HepG2 (cell line): ENCODE results near the gene TTC22. TPM values are rescaled to one million over a fixed set of nuclear protein-coding genes. Genes with fewer than 3 reads are reported as not detected.

ENCODE experiments used
- ATAC-seq: fragments of 200-7000 bp; cut with Tn5 transposase; 3 replicates; pipeline ENCODE4 v1.9.1; 2020; ENCODE audit warnings: mild to moderate bottlenecking, moderate library complexity
- BruUV-seq: library from RNA; stranded (reverse); fragments of 400-500 nt; replicated peaks from 2 replicates; lab custom pipeline; 2021; lab: Mats Ljungman, UMichigan
- CTCF ChIA-PET: fragments of 300-600 bp; formaldehyde crosslinking; extraction: SDS; loops from one replicate; lab custom pipeline; 2021; ENCODE audit warnings: low total read pairs, inconsistent platforms, low intra/inter-chr PET ratio; lab: Yijun Ruan, JAX
- POLR2A ChIA-PET: fragments of 350-600 bp; sonication (Branson Sonifier 250); formaldehyde crosslinking; loops from one replicate; lab custom pipeline; 2020; ENCODE audit warnings: antibody characterized with exemption, inconsistent platforms; lab: Yijun Ruan, JAX
- DNase-seq: peaks from one replicate; pipeline ENCODE4 v3.0.0-alpha.2; 2015; ENCODE audit warnings: low spot score
- FAIRE-seq: peaks from 3 replicates; lab custom pipeline; 2011; peaks lifted over from hg19 to GRCh38; lab: Jason Lieb, UNC
- H2AFZ ChIP-seq: one replicate; pipeline ENCODE4 v1.6.1; 2011; ENCODE audit warnings: low read length, inconsistent platforms
- H3K27ac ChIP-seq: fragments of 300-600 bp; 3 replicates; pipeline ENCODE4 v1.8.0; 2011; ENCODE audit warnings: mixed run types, mild to moderate bottlenecking, mixed read lengths, low read length, inconsistent platforms; ENCODE audit not compliant: insufficient read depth; ENCODE audit errors: extremely low read length
- H3K27me3 ChIP-seq, 2 experiments: fragments of 200-600 bp in 1 of 2; 2 replicates in 1 of 2; 3 replicates in 1 of 2; pipeline versions ENCODE4 v1.6.0 to v1.8.0; 2011; ENCODE audit warnings: low read length in 2 of 2, mild to moderate bottlenecking in 2 of 2, moderate library complexity in 2 of 2, inconsistent platforms in 1 of 2; ENCODE audit not compliant: insufficient read depth in 2 of 2, control insufficient read depth in 1 of 2
- H3K36me3 ChIP-seq, 2 experiments: fragments of 200-600 bp in 1 of 2; replicated peaks in 1 of 2; 2 replicates in 1 of 2; 3 replicates in 1 of 2; pipeline versions ENCODE4 v1.5.1 to v1.8.0; 2011; ENCODE audit warnings: low read length in 2 of 2, inconsistent platforms in 1 of 2; ENCODE audit not compliant: insufficient read depth in 2 of 2, control insufficient read depth in 1 of 2
- H3K4me1 ChIP-seq: 2 replicates; pipeline ENCODE4 v1.5.1; 2012; ENCODE audit warnings: low read length, inconsistent platforms; ENCODE audit not compliant: insufficient read depth
- H3K4me2 ChIP-seq: 2 replicates; pipeline ENCODE4 v1.6.0; 2011; ENCODE audit warnings: low read depth, low read length, inconsistent platforms
- H3K4me3 ChIP-seq, 3 experiments: fragments of 200-600 bp in 1 of 3; sonication (generic), shearing (Covaris generic) in 1 of 3; replicated peaks in 1 of 3; 2 replicates each; pipeline ENCODE4 v1.5.1; 2011 to 2016; ENCODE audit warnings: low read length in 3 of 3, inconsistent platforms in 2 of 3, low read depth in 2 of 3, mild to moderate bottlenecking in 2 of 3, control low read depth in 1 of 3, mixed read lengths in 1 of 3; ENCODE audit not compliant: insufficient read depth in 1 of 3
- H3K79me2 ChIP-seq: one replicate; pipeline ENCODE4 v1.6.1; 2011; ENCODE audit warnings: low read length, inconsistent platforms; ENCODE audit not compliant: insufficient read depth
- H3K9ac ChIP-seq: 2 replicates; pipeline ENCODE4 v1.6.0; 2011; ENCODE audit warnings: mild to moderate bottlenecking, low read depth, low read length, inconsistent platforms; ENCODE audit not compliant: insufficient read depth
- H3K9me3 ChIP-seq: 2 replicates; pipeline ENCODE4 v1.5.1; 2012; ENCODE audit warnings: mild to moderate bottlenecking, low read length
- H4K20me1 ChIP-seq: 2 replicates; pipeline ENCODE4 v1.6.0; 2011; ENCODE audit warnings: inconsistent platforms, mild to moderate bottlenecking, low read length, moderate library complexity; ENCODE audit not compliant: insufficient read depth
- BRD4 ChIP-seq: sonication (generic); formaldehyde crosslinking; IDR thresholded peaks from 2 replicates; pipeline ENCODE4 v1.4.0; 2020; ENCODE audit warnings: missing genetic modification reagents
- LCORL ChIP-seq, 2 experiments: fragments of 450-650 bp in 1 of 2; sonication (generic) in 1 of 2; formaldehyde crosslinking in 1 of 2; IDR thresholded peaks; 2 replicates each; pipeline versions ENCODE4 v1.5.0 to v1.6.1; 2017 to 2020; ENCODE audit warnings: antibody characterized with exemption in 1 of 2, missing genetic modification reagents in 1 of 2
- WGBS: methylation state at CpG from one replicate; pipeline ENCODE4 v1.1.6; 2017; ENCODE audit warnings: low lambda C conversion rate; 5-methylcytosine and 5-hydroxymethylcytosine counted together
- in situ Hi-C: cut with HindIII; loops from 2 replicates; pipeline ENCODE4 v1.10.0; 2017; ENCODE audit warnings: low pct_unique_long_range_greater_than_20kb; ENCODE audit not compliant: extremely low pct_ligation_motif_present
- intact Hi-C: fragments of 100-400 bp; cut with micrococcal nuclease; formaldehyde crosslinking; loops from one replicate; pipeline ENCODE4 v1.10.0; 2022; ENCODE audit not compliant: unreplicated experiment
- polyA plus RNA-seq, 8 experiments: library from polyadenylated mRNA; depleted of rRNA in 3 of 8; stranded (reverse) in 7 of 8; unstranded in 1 of 8; fragments of >200 nt; fragmentation: Illumina TruSeq in 4 of 8; extraction: Trizol in 4 of 8; gene quantifications; 2 replicates each; pipeline versions ENCODE4 v1.2.1 to v1.2.3, GENCODE V29; 2011 to 2016; ENCODE audit warnings: low read depth in 4 of 8, missing spikeins in 1 of 8, mixed read lengths in 1 of 8; ENCODE audit not compliant: insufficient read depth in 1 of 8
- total RNA-seq, 5 experiments: library from RNA; depleted of rRNA; stranded (reverse); fragments of >200 nt; fragmentation: Illumina TruSeq; extraction: Trizol; gene quantifications; 2 replicates each; pipeline ENCODE4 v1.2.3, GENCODE V29; 2016; ENCODE audit warnings: low read depth in 1 of 5
- TF ChIP-seq, protein P1 (sequence below), 2 experiments: IDR thresholded peaks; 2 replicates each; pipeline ENCODE4 v1.6.1; 2011 to 2012; ENCODE audit warnings: low read length in 2 of 2, borderline replicate concordance in 1 of 2, low read depth in 1 of 2, mild to moderate bottlenecking in 1 of 2, moderate library complexity in 1 of 2

The TTC22 gene
- total and polyA plus RNA-seq, 2 of the 13 experiments (the other 11 are each of a cell fraction or from before 2014, with no cell fraction given), result not detected

DNA sequence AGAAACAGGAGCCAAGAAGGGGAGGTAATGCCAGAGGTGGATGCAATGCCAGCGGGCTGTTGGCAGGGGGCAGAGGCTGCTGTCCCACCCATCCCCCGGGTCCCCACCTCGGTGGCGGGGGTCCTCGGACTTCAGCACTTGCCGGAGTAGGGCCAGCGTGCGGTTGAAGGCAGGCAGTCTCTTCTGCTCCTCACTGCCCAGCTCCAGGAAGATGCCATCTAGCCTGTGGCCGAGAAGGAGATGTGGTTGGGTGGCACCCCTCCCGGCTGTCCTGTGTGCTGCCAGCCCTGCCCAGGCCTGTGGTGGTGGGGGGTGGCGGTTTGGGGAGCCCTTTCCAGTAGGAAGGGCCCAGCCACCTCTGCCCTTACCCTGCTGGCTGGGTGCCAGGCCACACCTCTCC, 13.5 kb downstream of the TTC22 start:
- no peak overlapping the region for H3K27ac ChIP-seq
- BruUV-seq, result no TSS peak
- no peaks in the 10 kb centered on the region for H4K20me1 ChIP-seq
- peaks cover 7% of the 10 kb centered on the region for H3K4me1 ChIP-seq
- intact Hi-C loops (no loop called here), in situ Hi-C loops (no loop called here)
- ATAC-seq (no peak), DNase-seq (no peak), FAIRE-seq (no peak)
- TF ChIP-seq BRD4 (CRISPR knock-in tag) (no peak), LCORL (IDR thresholded peaks at IDR 0.05) (0 out of 2 replicates have a peak, but pooled peaks have one; percentile 29), LCORL (CRISPR knock-in tag; IDR thresholded peaks at IDR 0.05) (no peak)
- ChIA-PET POLR2A (no interaction called here), CTCF (no interaction called here)
- H3K27me3 ChIP-seq, result peaks cover 0 to 8% of the 10 kb centered on the region in 2 experiments; a peak in 1 of 5 replicates
- 0 out of 2 replicates have a peak, but pooled peaks cover 7% of the 10 kb centered on the region for H3K9me3 ChIP-seq
- no peak overlapping the region for H3K4me3 ChIP-seq
- H3K9ac ChIP-seq, result no peak overlapping the region
- WGBS, result 26% methylated on average over 5 of the region's 11 CpGs
- no peak overlapping the region for H2AFZ ChIP-seq
- no peaks in the 10 kb centered on the region for H3K36me3 ChIP-seq
- H3K4me2 ChIP-seq, result no peak overlapping the region
- no peaks in the 10 kb centered on the region for H3K79me2 ChIP-seq

DNA sequence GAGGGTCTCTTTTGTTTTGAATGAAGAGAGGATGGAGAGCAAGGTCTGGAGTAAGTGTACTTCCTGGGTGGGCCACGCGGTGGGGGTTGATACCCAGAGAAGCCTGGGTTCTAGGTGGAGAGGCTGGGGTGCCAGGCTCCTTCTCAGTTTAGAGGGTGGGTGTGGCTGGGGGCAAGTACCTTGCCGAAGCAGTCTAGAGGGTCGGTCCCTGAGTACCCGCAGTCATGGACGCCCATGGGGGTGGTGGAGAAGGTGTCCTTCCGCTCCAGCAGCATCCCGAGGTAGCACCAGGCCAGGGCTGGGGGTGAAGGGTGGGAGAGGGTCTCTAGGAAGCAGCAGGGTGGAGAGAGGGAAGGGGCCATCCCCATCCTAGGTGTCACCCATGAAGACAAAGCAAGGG, 14.3 kb downstream of the TTC22 start:
- 0 out of 2 replicates have a peak, but pooled peaks cover under 1% of the 10 kb centered on the region for H3K9me3 ChIP-seq
- H4K20me1 ChIP-seq, result no peaks in the 10 kb centered on the region
- TF ChIP-seq, protein P1, sequence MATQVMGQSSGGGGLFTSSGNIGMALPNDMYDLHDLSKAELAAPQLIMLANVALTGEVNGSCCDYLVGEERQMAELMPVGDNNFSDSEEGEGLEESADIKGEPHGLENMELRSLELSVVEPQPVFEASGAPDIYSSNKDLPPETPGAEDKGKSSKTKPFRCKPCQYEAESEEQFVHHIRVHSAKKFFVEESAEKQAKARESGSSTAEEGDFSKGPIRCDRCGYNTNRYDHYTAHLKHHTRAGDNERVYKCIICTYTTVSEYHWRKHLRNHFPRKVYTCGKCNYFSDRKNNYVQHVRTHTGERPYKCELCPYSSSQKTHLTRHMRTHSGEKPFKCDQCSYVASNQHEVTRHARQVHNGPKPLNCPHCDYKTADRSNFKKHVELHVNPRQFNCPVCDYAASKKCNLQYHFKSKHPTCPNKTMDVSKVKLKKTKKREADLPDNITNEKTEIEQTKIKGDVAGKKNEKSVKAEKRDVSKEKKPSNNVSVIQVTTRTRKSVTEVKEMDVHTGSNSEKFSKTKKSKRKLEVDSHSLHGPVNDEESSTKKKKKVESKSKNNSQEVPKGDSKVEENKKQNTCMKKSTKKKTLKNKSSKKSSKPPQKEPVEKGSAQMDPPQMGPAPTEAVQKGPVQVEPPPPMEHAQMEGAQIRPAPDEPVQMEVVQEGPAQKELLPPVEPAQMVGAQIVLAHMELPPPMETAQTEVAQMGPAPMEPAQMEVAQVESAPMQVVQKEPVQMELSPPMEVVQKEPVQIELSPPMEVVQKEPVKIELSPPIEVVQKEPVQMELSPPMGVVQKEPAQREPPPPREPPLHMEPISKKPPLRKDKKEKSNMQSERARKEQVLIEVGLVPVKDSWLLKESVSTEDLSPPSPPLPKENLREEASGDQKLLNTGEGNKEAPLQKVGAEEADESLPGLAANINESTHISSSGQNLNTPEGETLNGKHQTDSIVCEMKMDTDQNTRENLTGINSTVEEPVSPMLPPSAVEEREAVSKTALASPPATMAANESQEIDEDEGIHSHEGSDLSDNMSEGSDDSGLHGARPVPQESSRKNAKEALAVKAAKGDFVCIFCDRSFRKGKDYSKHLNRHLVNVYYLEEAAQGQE (IDR thresholded peaks at IDR 0.05; ENCODE audit: borderline replicate concordance in 1 of 2, low read depth in 1 of 2, low read length in 2 of 2), result no peak
- H3K4me2 ChIP-seq, result no peak overlapping the region
- in situ Hi-C loops, result no loop called here
- H2AFZ ChIP-seq, result no peak overlapping the region
- ATAC-seq, result no peak
- H3K27ac ChIP-seq, result no peak overlapping the region
- intact Hi-C loops, result no loop called here
- POLR2A ChIA-PET, result no interaction called here
- H3K36me3 ChIP-seq, result no peaks in the 10 kb centered on the region
- BruUV-seq, result no TSS peak
- no peak for FAIRE-seq
- CTCF ChIA-PET, result no interaction called here
- peaks cover 0 to 8% of the 10 kb centered on the region in 2 experiments; a peak in 1 of 5 replicates for H3K27me3 ChIP-seq
- H3K9ac ChIP-seq, result no peak overlapping the region
- peaks cover 7% of the 10 kb centered on the region for H3K4me1 ChIP-seq
- H3K79me2 ChIP-seq, result no peaks in the 10 kb centered on the region
- DNase-seq, result no peak
- no peak overlapping the region for H3K4me3 ChIP-seq
- WGBS, result 8% methylated on average over 6 of the region's 8 CpGs
